Measurements from ENCODE around the gene DARS1.
A peak's percentile ranks its signal among the peaks of the same experiment; 100 is the strongest.

Gene DARS1

GRCh38 chr2:136021406-136021805, 36.0 kb upstream of the DARS1 start:
- Mint-ChIP-seq H3K4me3 (no peak overlapping the region), H3K9me3 (no peaks in the 10 kb centered on the region), H3K27ac (no peak overlapping the region), H3K4me1 (peaks cover 5% of the 10 kb centered on the region), H3K36me3 (no peaks in the 10 kb centered on the region)
- ATAC-seq (no peak), DNase-seq (ENCODE audit: low spot score in 2 of 2) (no peak)

- Mint-ChIP-seq H3K9me3 (no peaks in the 10 kb centered on the region), H3K4me3 (no peak overlapping the region), H3K36me3 (no peaks in the 10 kb centered on the region), H3K27ac (no peak overlapping the region), H3K4me1 (peaks cover 6% of the 10 kb centered on the region)
- ATAC-seq (no peak), DNase-seq (ENCODE audit: low spot score in 2 of 2) (no peak)
These were observed 35.4 kb upstream of the DARS1 start for GRCh38 chr2:136020831-136021230.

- peaks cover 9% of the 10 kb centered on the region for H3K4me1 Mint-ChIP-seq
- ATAC-seq = no peak
- H3K27ac Mint-ChIP-seq = no peak overlapping the region
- DNase-seq (ENCODE audit: low spot score in 2 of 2) = no peak
- H3K9me3 Mint-ChIP-seq = no peaks in the 10 kb centered on the region
- no peak overlapping the region for H3K4me3 Mint-ChIP-seq
- H3K36me3 Mint-ChIP-seq = no peaks in the 10 kb centered on the region
These were observed 34.4 kb upstream of the DARS1 start for GRCh38 chr2:136019825-136020224.

- Mint-ChIP-seq H3K27ac (no peak overlapping the region), H3K36me3 (no peaks in the 10 kb centered on the region), H3K9me3 (no peaks in the 10 kb centered on the region), H3K4me3 (no peak overlapping the region), H3K4me1 (peaks cover 9% of the 10 kb centered on the region)
- ATAC-seq = no peak
- DNase-seq (ENCODE audit: low spot score in 2 of 2) = no peak
These were observed 33.9 kb upstream of the DARS1 start for GRCh38 chr2:136019306-136019705.

GRCh38 chr2:136017786-136018185, 32.4 kb upstream of the DARS1 start:
- DNase-seq (ENCODE audit: low spot score in 2 of 2) = no peak
- Mint-ChIP-seq H3K36me3 (no peaks in the 10 kb centered on the region), H3K4me3 (no peak overlapping the region), H3K9me3 (no peaks in the 10 kb centered on the region), H3K27ac (no peak overlapping the region), H3K4me1 (peaks cover 16% of the 10 kb centered on the region)
- no peak for ATAC-seq

GRCh38 chr2:136016836-136017235, 31.4 kb upstream of the DARS1 start:
- H3K4me3 Mint-ChIP-seq = no peak overlapping the region
- ATAC-seq = no peak
- no peaks in the 10 kb centered on the region for H3K9me3 Mint-ChIP-seq
- DNase-seq (ENCODE audit: low spot score in 2 of 2) = no peak
- no peak overlapping the region for H3K27ac Mint-ChIP-seq
- peaks cover 23% of the 10 kb centered on the region for H3K4me1 Mint-ChIP-seq
- no peaks in the 10 kb centered on the region for H3K36me3 Mint-ChIP-seq

- H3K4me1 Mint-ChIP-seq = peaks cover 23% of the 10 kb centered on the region
- no peak overlapping the region for H3K27ac Mint-ChIP-seq
- no peaks in the 10 kb centered on the region for H3K36me3 Mint-ChIP-seq
- no peak for ATAC-seq
- no peaks in the 10 kb centered on the region for H3K9me3 Mint-ChIP-seq
- no peak for DNase-seq (ENCODE audit: low spot score in 2 of 2)
- H3K4me3 Mint-ChIP-seq = no peak overlapping the region
These were observed 31.0 kb upstream of the DARS1 start for GRCh38 chr2:136016427-136016826.

GRCh38 chr2:136015699-136016098, 30.3 kb upstream of the DARS1 start:
- H3K9me3 Mint-ChIP-seq = no peaks in the 10 kb centered on the region

GRCh38 chr2:136014411-136014810, 29.0 kb upstream of the DARS1 start:
- DNase-seq (ENCODE audit: low spot score in 2 of 2) = no peak
- H3K36me3 Mint-ChIP-seq = no peaks in the 10 kb centered on the region
- no peak overlapping the region for H3K4me3 Mint-ChIP-seq
- ATAC-seq = no peak
- no peak overlapping the region for H3K27ac Mint-ChIP-seq
- peaks cover 23% of the 10 kb centered on the region for H3K4me1 Mint-ChIP-seq
- H3K9me3 Mint-ChIP-seq = no peaks in the 10 kb centered on the region

More at GRCh38 chr2:136015699-136016098, 30.3 kb upstream of the DARS1 start:
- H3K4me1 Mint-ChIP-seq = peaks cover 23% of the 10 kb centered on the region
- no peaks in the 10 kb centered on the region for H3K36me3 Mint-ChIP-seq
- DNase-seq (ENCODE audit: low spot score in 2 of 2) (no peak), ATAC-seq (peak; percentile 76)
- H3K4me3 Mint-ChIP-seq = no peak overlapping the region
- no peak overlapping the region for H3K27ac Mint-ChIP-seq

- H3K9me3 Mint-ChIP-seq = no peaks in the 10 kb centered on the region
- H3K4me1 Mint-ChIP-seq = peaks cover 23% of the 10 kb centered on the region
- H3K4me3 Mint-ChIP-seq = no peak overlapping the region
- DNase-seq (ENCODE audit: low spot score in 2 of 2) = no peak
- no peak for ATAC-seq
- no peaks in the 10 kb centered on the region for H3K36me3 Mint-ChIP-seq
- no peak overlapping the region for H3K27ac Mint-ChIP-seq
These were observed 28.5 kb upstream of the DARS1 start for GRCh38 chr2:136013955-136014354.

- Mint-ChIP-seq H3K4me3 (no peak overlapping the region), H3K4me1 (peaks cover 28% of the 10 kb centered on the region), H3K9me3 (no peaks in the 10 kb centered on the region), H3K27ac (no peak overlapping the region), H3K36me3 (peaks cover 4% of the 10 kb centered on the region)
- ATAC-seq (no peak), DNase-seq (ENCODE audit: low spot score in 2 of 2) (no peak)
These were observed 27.8 kb upstream of the DARS1 start for GRCh38 chr2:136013136-136013685.

- no peak for DNase-seq (ENCODE audit: low spot score in 2 of 2)
- peaks cover 34% of the 10 kb centered on the region for H3K4me1 Mint-ChIP-seq
- ATAC-seq = no peak
- H3K36me3 Mint-ChIP-seq = peaks cover 9% of the 10 kb centered on the region
- no peaks in the 10 kb centered on the region for H3K9me3 Mint-ChIP-seq
- H3K27ac Mint-ChIP-seq = no peak overlapping the region
- no peak overlapping the region for H3K4me3 Mint-ChIP-seq
These were observed 26.9 kb upstream of the DARS1 start for GRCh38 chr2:136012315-136012714.

GRCh38 chr2:136010126-136010525, 24.7 kb upstream of the DARS1 start:
- Mint-ChIP-seq H3K9me3 (no peaks in the 10 kb centered on the region), H3K4me3 (no peak overlapping the region), H3K36me3 (peaks cover 9% of the 10 kb centered on the region), H3K4me1 (peaks cover 40% of the 10 kb centered on the region), H3K27ac (no peak overlapping the region)
- no peak for DNase-seq (ENCODE audit: low spot score in 2 of 2)
- no peak for ATAC-seq

GRCh38 chr2:136008205-136008865, 22.9 kb upstream of the DARS1 start:
- DNase-seq (ENCODE audit: low spot score in 2 of 2) (peak; percentile 37 to 85), ATAC-seq (peak; percentile 98)
- peaks cover 15% of the 10 kb centered on the region for H3K36me3 Mint-ChIP-seq
- H3K9me3 Mint-ChIP-seq = no peaks in the 10 kb centered on the region
- peak overlapping the region; percentile 85 for H3K27ac Mint-ChIP-seq
- peaks cover 45% of the 10 kb centered on the region for H3K4me1 Mint-ChIP-seq
- peak overlapping the region; percentile 36 for H3K4me3 Mint-ChIP-seq

- Mint-ChIP-seq H3K27ac (no peak overlapping the region), H3K36me3 (peaks cover 15% of the 10 kb centered on the region), H3K4me1 (peaks cover 38% of the 10 kb centered on the region), H3K9me3 (no peaks in the 10 kb centered on the region), H3K4me3 (peak overlapping the region; percentile 13)
- DNase-seq (ENCODE audit: low spot score in 2 of 2) (no peak), ATAC-seq (no peak)
These were observed 21.2 kb upstream of the DARS1 start for GRCh38 chr2:136006658-136007057.

- Mint-ChIP-seq H3K27ac (no peak overlapping the region), H3K4me1 (peaks cover 48% of the 10 kb centered on the region), H3K9me3 (no peaks in the 10 kb centered on the region), H3K4me3 (no peak overlapping the region), H3K36me3 (peaks cover 15% of the 10 kb centered on the region)
- DNase-seq (ENCODE audit: low spot score in 2 of 2) (no peak), ATAC-seq (peak; percentile 57)
These were observed 20.2 kb upstream of the DARS1 start for GRCh38 chr2:136005462-136006196.
